SJCRH30 (cell line): ENCODE measurements around the gene TTL. TPM values are rescaled to one million over a fixed set of nuclear protein-coding genes. Genes with fewer than 3 reads are reported as not detected.

Experiments
- DNase-seq, 2 experiments: peaks; one replicate each; pipeline ENCODE4 v3.0.0-alpha.2; 2015 to 2020
- H3K27ac ChIP-seq: fragments of 250-450 bp; sonication (Bioruptor Pico); 2 replicates; pipeline ENCODE4 v1.5.1; 2020; ENCODE audit warnings: mild to moderate bottlenecking, moderate library complexity
- H3K27me3 ChIP-seq: fragments of 250-450 bp; sonication (Bioruptor Pico); 2 replicates; pipeline ENCODE4 v1.5.1; 2020; ENCODE audit warnings: mild to moderate bottlenecking, moderate library complexity
- H3K36me3 ChIP-seq: fragments of 250-450 bp; sonication (Bioruptor Pico); 2 replicates; pipeline ENCODE4 v1.5.1; 2020; ENCODE audit warnings: mild to moderate bottlenecking, moderate library complexity
- H3K4me1 ChIP-seq: fragments of 250-450 bp; sonication (Bioruptor Pico); 2 replicates; pipeline ENCODE4 v1.5.1; 2020; ENCODE audit warnings: mild to moderate bottlenecking, moderate library complexity
- H3K4me3 ChIP-seq: fragments of 250-450 bp; sonication (Bioruptor Pico); 2 replicates; pipeline ENCODE4 v1.5.1; 2020; ENCODE audit warnings: mild to moderate bottlenecking, moderate library complexity
- H3K9me3 ChIP-seq: fragments of 250-450 bp; sonication (Bioruptor Pico); replicated peaks from 2 replicates; pipeline ENCODE4 v1.5.1; 2020; ENCODE audit warnings: mild to moderate bottlenecking, moderate library complexity
- total RNA-seq: library from RNA; depleted of rRNA; stranded (reverse); fragments of >200 nt; shearing (Covaris generic); gene quantifications from 2 replicates; pipeline ENCODE4 v1.2.3, GENCODE V29; 2014; rRNA removed

Gene TTL
- total RNA-seq, 1 experiment from 2014 or later = 81.6 TPM

DNA sequence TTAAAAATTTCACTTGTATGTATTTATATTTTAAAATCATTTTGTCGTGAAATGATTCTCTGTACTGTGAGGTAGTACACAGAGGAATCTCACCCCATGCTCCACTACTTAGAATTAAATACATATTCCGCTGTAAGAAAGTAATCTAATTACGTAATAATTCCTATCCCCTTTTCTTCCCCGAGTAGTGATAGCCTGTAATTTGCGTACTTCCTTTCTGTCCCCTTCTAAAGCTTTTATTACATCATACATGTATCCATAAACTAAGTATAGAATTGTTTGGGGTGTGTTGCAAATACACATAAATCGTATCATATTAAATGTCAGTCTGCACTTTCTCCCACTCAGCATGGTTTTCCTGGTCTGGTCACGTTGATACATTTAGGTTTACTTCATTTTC, 90.0 kb downstream of the TTL start:
- H3K4me1 ChIP-seq = no peaks in the 10 kb centered on the region
- H3K27me3 ChIP-seq = no peaks in the 10 kb centered on the region
- no peak overlapping the region for H3K27ac ChIP-seq
- H3K9me3 ChIP-seq = no peaks in the 10 kb centered on the region
- no peak for DNase-seq
- no peak overlapping the region for H3K4me3 ChIP-seq
- H3K36me3 ChIP-seq = peaks cover 80% of the 10 kb centered on the region

DNA sequence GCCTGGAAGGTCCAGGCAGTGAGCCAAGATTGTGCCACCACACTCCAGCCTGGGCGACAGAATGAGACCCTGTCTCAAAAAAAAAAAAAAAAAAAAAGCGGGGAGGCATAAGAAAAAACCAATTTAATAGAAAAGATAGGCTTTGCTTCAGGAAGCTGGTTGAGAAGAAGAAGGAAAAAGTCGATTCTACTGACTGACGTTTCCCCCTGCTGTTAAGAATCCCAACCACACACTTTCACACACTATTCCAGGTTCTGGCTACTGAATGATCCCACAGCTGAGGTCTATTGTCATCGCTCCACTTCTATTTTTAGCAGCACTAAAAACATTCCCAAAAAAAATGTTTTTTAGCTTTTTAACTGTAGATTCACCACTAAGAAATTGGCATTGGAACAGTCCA, 95.8 kb downstream of the TTL start:
- H3K27ac ChIP-seq = no peak overlapping the region
- H3K4me3 ChIP-seq = no peak overlapping the region
- H3K36me3 ChIP-seq = peaks cover 27% of the 10 kb centered on the region
- peaks cover 3% of the 10 kb centered on the region for H3K4me1 ChIP-seq
- H3K27me3 ChIP-seq = no peaks in the 10 kb centered on the region
- DNase-seq = peak in 1 of 2 experiments; percentile 26
- H3K9me3 ChIP-seq = no peaks in the 10 kb centered on the region

DNA sequence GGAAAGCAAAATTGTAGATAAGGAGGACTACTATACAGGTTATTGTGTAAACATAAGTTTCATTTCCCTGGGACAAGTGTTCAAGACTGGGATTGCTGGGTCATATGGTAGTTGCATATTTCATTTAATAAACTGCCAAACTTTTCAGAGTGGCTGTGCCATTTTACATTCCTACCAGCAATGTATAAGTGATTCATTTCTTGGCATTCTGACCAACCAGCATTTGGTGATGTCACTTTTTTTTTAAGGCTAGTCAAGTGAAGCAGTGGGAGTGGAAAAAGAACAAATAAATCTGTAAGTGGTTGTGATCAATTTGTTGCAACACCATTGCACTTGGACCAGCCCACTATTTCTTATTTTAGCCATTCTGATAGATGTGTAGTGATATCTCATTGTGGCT, 97.3 kb downstream of the TTL start:
- peak in 1 of 2 experiments; percentile 28 for DNase-seq
- Histone ChIP-seq H3K4me1 (peaks cover 3% of the 10 kb centered on the region), H3K27ac (no peak overlapping the region), H3K9me3 (no peaks in the 10 kb centered on the region), H3K27me3 (no peaks in the 10 kb centered on the region), H3K4me3 (no peak overlapping the region), H3K36me3 (peaks cover 16% of the 10 kb centered on the region; the same call in 1 of the 2 replicates)

DNA sequence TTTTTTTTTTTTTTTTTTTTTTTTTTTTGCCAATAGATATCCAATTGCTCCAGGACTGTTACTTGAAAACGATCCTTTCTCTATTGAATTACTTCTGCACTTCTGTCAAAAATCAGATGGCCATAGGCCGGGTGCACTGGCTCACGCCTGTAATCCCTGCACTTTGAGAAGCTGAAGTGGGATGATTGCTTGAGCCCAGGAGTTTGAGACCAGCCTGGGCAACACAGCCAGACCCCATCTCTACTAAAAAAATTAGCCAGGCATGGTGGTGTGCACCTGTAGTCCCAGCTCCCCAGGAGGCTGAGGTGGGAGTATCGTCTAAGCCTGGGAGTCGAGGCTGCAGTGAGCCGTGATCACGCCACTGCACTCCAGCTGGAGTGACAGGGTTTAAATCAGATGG, 98.1 kb downstream of the TTL start:
- no peak overlapping the region for H3K4me3 ChIP-seq
- H3K36me3 ChIP-seq = peaks cover 10% of the 10 kb centered on the region; the same call in 1 of the 2 replicates
- H3K9me3 ChIP-seq = no peaks in the 10 kb centered on the region
- H3K4me1 ChIP-seq = peaks cover 3% of the 10 kb centered on the region
- no peak overlapping the region for H3K27ac ChIP-seq
- H3K27me3 ChIP-seq = no peaks in the 10 kb centered on the region
- DNase-seq = no peak

DNA sequence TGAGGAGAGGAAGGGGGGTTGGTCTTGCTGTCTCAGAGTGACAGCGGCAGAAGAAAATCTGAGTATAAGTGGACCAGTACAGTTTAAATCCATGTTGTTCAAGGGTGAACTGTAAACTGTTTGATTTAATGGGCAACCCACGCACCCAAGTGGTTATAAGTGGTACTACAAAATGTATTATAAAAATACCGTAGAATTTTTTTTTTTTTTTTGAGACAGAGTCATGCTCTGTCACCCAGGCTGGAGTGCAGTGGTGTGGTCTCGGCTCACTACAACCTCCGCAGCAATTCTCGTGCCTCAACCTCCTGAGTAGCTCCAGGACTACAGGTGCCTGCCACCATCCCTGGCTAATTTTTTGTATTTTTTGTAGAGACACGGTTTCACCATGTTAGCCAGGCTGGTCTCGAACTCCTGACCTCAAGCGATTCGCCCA, 100.4 kb downstream of the TTL start:
- peak; percentile 39 to 81 for DNase-seq
- H3K9me3 ChIP-seq = no peaks in the 10 kb centered on the region
- H3K27me3 ChIP-seq = no peaks in the 10 kb centered on the region
- H3K4me1 ChIP-seq = peaks cover 6% of the 10 kb centered on the region
- H3K4me3 ChIP-seq = no peak overlapping the region
- no peak overlapping the region for H3K27ac ChIP-seq
- no peaks in the 10 kb centered on the region; the same call in 1 of the 2 replicates for H3K36me3 ChIP-seq

DNA sequence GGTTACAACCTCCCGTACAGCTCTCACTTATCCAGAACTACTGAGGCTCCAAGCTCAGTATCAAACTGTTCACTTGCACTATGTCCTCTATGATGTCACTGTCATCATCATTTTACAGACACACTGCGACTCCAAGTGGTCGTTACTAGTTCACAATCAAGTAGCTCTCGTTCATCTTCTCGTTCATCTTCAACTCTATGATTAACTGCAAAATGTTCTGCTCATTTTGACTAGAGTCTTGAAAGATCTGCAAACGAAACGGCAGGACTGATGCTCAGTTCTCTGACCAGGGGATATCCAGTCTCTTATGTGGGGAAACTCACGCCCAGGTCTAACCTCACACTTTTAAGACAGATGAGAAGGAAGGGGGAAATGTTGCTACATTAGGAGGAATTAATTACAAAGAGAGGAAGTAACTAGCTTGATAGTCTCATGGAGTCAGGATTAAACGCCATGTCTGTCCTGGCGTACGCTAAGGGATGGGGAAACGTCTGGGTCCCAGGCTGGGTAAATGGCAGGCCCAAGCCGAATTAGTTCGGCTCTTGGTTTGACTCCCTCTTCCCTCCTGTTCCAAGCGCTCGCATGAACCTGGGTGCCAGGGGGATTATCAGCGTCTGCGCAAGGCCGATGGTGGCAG, 101.7 kb downstream of the TTL start:
- Histone ChIP-seq H3K36me3 (no peaks in the 10 kb centered on the region; the same call in 1 of the 2 replicates), H3K4me3 (peak overlapping the region; percentile 77), H3K27me3 (no peaks in the 10 kb centered on the region), H3K9me3 (no peaks in the 10 kb centered on the region), H3K27ac (peak overlapping the region; percentile 94), H3K4me1 (peaks cover 6% of the 10 kb centered on the region; the same call in 1 of the 2 replicates)
- DNase-seq = peak in 1 of 2 experiments; percentile 37

DNA sequence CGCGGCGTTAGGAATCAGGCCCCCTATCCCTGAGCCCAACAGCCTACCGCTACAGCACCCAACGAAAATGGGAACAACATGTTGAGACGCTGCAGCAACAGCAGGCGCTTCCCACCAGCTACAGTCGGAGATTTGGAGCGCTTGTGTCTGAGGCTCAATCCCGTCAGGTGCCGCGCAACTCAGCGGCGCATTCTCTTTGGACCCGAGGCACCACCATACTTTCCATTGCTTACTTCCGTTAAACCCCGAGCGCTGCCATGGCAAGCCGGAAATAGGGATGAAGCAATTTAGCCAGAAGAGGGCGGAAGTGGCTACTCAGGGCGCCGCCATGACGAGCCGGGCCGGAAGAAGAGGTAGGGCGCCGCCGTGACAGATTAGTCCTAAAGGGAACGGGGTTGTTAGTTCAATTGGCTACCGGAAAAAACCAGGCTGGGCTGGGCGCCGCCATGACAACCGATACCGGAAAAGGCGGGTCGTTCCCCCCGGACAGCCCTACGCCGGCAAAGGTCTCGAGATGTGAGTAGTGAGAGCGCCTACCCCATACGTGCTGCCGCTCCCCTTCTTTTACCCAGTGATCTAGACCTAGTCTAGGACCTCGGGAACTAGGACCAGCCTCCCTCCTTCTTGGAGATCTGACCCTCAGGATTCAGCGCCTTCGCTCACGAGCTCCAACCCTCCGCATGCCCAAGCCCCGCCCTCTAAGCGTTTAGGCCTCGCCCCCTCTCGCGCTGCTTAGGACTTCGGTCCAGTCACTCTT, 102.4 kb downstream of the TTL start, which contains the start of gene CHCHD5:
TSS of gene CHCHD5 (plus strand) at position 476 of the 757 bp plus-strand sequence. CDS start at position 515, 39 bp downstream.
- Histone ChIP-seq H3K27me3 (no peaks in the 10 kb centered on the region), H3K36me3 (no peaks in the 10 kb centered on the region; the same call in 1 of the 2 replicates), H3K4me1 (peaks cover 6% of the 10 kb centered on the region; the same call in 1 of the 2 replicates), H3K27ac (peak within 1 kb of the TSS; percentile 94), H3K4me3 (peak within 1 kb of the TSS; percentile 77), H3K9me3 (no peaks in the 10 kb centered on the region)
- DNase-seq = peak; percentile 93 to 95

DNA sequence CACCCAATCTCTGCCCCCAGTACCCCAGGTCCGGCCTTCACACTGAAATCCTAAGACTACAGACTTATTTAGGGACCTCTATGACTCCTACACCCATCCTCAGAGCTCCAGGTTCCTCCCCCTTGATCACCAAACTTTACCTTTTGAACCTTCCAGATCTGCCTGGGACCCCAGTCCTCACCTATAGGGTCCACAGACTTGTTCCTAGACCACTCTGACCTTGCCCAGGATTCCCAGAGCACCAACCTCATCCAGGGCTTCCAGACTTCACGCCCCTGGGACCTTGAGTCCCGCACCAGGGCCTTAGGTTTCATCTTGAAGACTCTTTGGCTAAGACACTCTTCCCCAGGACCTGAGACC, 102.9 kb downstream of the TTL start:
- Histone ChIP-seq H3K27me3 (no peaks in the 10 kb centered on the region), H3K27ac (peak overlapping the region; percentile 94), H3K9me3 (no peaks in the 10 kb centered on the region), H3K4me1 (peaks cover 6% of the 10 kb centered on the region; the same call in 1 of the 2 replicates), H3K4me3 (peak overlapping the region; percentile 77), H3K36me3 (no peaks in the 10 kb centered on the region; the same call in 1 of the 2 replicates)
- no peak for DNase-seq

DNA sequence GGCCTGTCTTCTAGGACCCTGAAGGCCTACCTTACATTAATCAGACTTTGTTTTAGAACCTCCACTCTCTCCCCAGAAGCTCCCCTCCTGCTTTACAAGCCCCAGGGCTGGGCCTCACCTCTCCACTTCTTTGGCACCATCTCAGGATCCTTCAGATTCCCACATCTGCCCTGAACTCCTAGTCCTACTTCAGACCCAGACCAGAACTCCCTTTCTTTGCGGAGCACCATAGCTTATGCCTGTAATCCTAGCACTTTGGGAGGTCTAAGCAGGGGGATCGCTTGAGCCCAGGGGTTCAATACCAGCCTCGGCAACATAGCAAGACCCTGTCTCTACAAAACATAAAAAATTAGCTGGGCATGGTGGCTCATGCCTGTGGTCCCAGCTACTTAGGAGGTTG, 103.4 kb downstream of the TTL start:
- Histone ChIP-seq H3K9me3 (no peaks in the 10 kb centered on the region), H3K27me3 (no peaks in the 10 kb centered on the region), H3K4me3 (peak overlapping the region; percentile 77), H3K27ac (peak overlapping the region; percentile 94; the same call in 1 of the 2 replicates), H3K4me1 (peaks cover 6% of the 10 kb centered on the region; the same call in 1 of the 2 replicates), H3K36me3 (no peaks in the 10 kb centered on the region; the same call in 1 of the 2 replicates)
- peak in 1 of 2 experiments; percentile 18 for DNase-seq

DNA sequence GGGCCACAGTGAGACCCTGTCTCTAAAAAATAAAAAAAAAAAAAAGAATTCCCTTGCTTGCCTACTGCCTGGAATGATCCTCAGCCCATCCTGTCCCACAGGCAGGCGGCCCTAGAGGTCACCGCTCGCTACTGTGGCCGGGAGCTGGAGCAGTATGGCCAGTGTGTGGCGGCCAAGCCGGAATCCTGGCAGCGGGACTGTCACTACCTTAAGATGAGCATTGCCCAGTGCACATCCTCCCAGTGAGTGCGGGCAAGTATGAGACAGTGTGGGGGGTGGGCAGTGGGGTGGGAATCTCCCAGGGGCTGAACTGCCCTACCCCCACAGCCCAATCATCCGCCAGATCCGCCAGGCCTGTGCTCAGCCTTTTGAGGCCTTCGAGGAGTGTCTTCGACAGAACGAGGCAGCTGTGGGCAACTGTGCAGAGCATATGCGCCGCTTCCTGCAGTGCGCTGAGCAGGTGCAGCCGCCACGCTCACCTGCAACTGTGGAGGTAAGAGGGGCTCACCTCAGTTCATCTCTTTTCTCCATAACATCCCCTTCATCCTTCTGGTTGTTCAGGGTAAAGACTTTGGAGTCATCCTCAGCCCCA, 104.0 kb downstream of the TTL start:
- Histone ChIP-seq H3K4me1 (peaks cover 9% of the 10 kb centered on the region; the same call in 1 of the 2 replicates), H3K27me3 (no peaks in the 10 kb centered on the region), H3K36me3 (no peaks in the 10 kb centered on the region; the same call in 1 of the 2 replicates), H3K4me3 (no peak overlapping the region), H3K27ac (no peak overlapping the region), H3K9me3 (no peaks in the 10 kb centered on the region)
- no peak for DNase-seq

DNA sequence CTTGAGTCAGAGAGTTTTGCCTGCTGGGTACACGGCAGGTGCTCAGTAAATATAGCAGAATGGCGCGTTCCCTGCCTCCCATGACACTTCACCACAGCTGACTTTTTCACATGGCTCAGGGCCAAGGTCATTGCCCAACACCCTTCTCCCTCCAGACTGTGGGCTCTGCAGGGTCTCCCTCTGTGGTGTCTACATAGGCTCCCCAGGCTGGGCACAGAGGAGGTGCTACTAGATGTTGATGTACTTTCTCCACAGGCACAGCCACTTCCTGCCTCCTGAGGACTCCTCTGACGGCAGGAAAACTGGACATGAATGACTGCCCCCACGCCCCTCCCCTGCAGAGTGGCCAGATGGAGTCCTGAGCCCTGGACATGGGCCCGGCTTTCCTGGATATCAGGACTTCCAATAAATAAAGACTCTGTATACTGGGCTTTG, 106.7 kb downstream of the TTL start:
- Histone ChIP-seq H3K4me1 (peaks cover 7% of the 10 kb centered on the region; the same call in 1 of the 2 replicates), H3K36me3 (no peaks in the 10 kb centered on the region; the same call in 1 of the 2 replicates), H3K27me3 (no peaks in the 10 kb centered on the region), H3K27ac (no peak overlapping the region), H3K4me3 (no peak overlapping the region), H3K9me3 (no peaks in the 10 kb centered on the region)
- peak in 1 of 2 experiments; percentile 26 for DNase-seq

Other genes with a start within 250 kb of the TTL start
- gene ZC3H8, start 227.1 kb upstream of the TTL start, total RNA-seq = 23.4 and 24.1 TPM in 2 replicates
- 1.4 and 1.6 TPM in 2 replicates for gene ZC3H6, start 206.6 kb upstream of the TTL start, total RNA-seq
- 2.9 and 5.5 TPM in 2 replicates for gene RGPD8, start 48.5 kb upstream of the TTL start, total RNA-seq
- gene POLR1B, start 60.3 kb downstream of the TTL start, total RNA-seq = 30.3 and 37.5 TPM in 2 replicates
- gene CHCHD5, start 102.5 kb downstream of the TTL start, total RNA-seq = 11.2 and 12.3 TPM in 2 replicates
- gene SLC20A1, start 163.8 kb downstream of the TTL start, total RNA-seq = 69.5 and 83.7 TPM in 2 replicates
- gene NT5DC4, start 238.9 kb downstream of the TTL start, total RNA-seq = not detected in 2 replicates